Keratinocyte (primary cell): ENCODE results near the gene ZNF593OS. TPM values are rescaled to one million over a fixed set of nuclear protein-coding genes. Genes with fewer than 3 reads are reported as not detected.
A peak's percentile ranks its signal among the peaks of the same experiment; 100 is the strongest.

Source experiments
- DNase-seq: peaks from one replicate; pipeline ENCODE4 v3.0.0-alpha.2; 2011; ENCODE audit warnings: low read depth, missing footprints, low spot score
- FAIRE-seq: peaks from 2 replicates; lab custom pipeline; 2011; peaks lifted over from hg19 to GRCh38; lab: Jason Lieb, UNC
- H2AFZ ChIP-seq: 2 replicates; pipeline ENCODE4 v1.6.0; 2012; ENCODE audit warnings: low read length, control low read depth, inconsistent platforms; ENCODE audit not compliant: control insufficient read depth
- H3K27ac ChIP-seq: 2 replicates; pipeline ENCODE4 v1.5.1; 2011; ENCODE audit warnings: low read length; ENCODE audit not compliant: control insufficient read depth, insufficient read depth
- H3K27me3 ChIP-seq: 3 replicates; pipeline ENCODE4 v1.6.0; 2011; ENCODE audit warnings: low read length; ENCODE audit not compliant: control insufficient read depth, insufficient read depth; ENCODE audit errors: extremely low read depth
- H3K36me3 ChIP-seq, 2 experiments: 2 replicates in 1 of 2; 3 replicates in 1 of 2; pipeline ENCODE4 v1.5.1; 2011; ENCODE audit warnings: low read length in 2 of 2, mild to moderate bottlenecking in 1 of 2; ENCODE audit not compliant: control insufficient read depth in 2 of 2, insufficient read depth in 2 of 2; ENCODE audit errors: extremely low read depth in 1 of 2
- H3K4me1 ChIP-seq: 3 replicates; pipeline ENCODE4 v1.5.1; 2011; ENCODE audit warnings: low read length; ENCODE audit not compliant: control insufficient read depth, insufficient read depth; ENCODE audit errors: extremely low read depth
- H3K4me2 ChIP-seq: 3 replicates; pipeline ENCODE4 v1.6.0; 2011; ENCODE audit warnings: low read depth, low read length; ENCODE audit not compliant: control insufficient read depth, insufficient read depth; ENCODE audit errors: extremely low read depth
- H3K4me3 ChIP-seq, 3 experiments: fragments of 200-600 bp in 1 of 3; sonication (generic) in 1 of 3; 2 replicates in 2 of 3; 3 replicates in 1 of 3; pipeline ENCODE4 v1.5.1; 2011 to 2016; ENCODE audit warnings: low read length in 3 of 3, mild to moderate bottlenecking in 3 of 3, control low read depth in 2 of 3, inconsistent platforms in 1 of 3, low read depth in 1 of 3, mixed read lengths in 1 of 3, mixed run types in 1 of 3, moderate library complexity in 1 of 3; ENCODE audit not compliant: control insufficient read depth in 2 of 3, insufficient read depth in 2 of 3; ENCODE audit errors: extremely low read depth in 1 of 3
- H3K79me2 ChIP-seq: 2 replicates; pipeline ENCODE4 v1.6.0; 2012; ENCODE audit warnings: low read length; ENCODE audit not compliant: control insufficient read depth, insufficient read depth
- H3K9ac ChIP-seq: 3 replicates; pipeline ENCODE4 v1.6.0; 2011; ENCODE audit warnings: low read length; ENCODE audit not compliant: control insufficient read depth, insufficient read depth; ENCODE audit errors: extremely low read depth
- H3K9me1 ChIP-seq: 3 replicates; pipeline ENCODE4 v1.6.0; 2011; ENCODE audit warnings: low read length; ENCODE audit not compliant: control insufficient read depth, insufficient read depth; ENCODE audit errors: extremely low read depth
- H3K9me3 ChIP-seq: 2 replicates; pipeline ENCODE4 v1.5.1; 2012; ENCODE audit warnings: low read depth, low read length; ENCODE audit not compliant: control insufficient read depth
- H4K20me1 ChIP-seq: 3 replicates; pipeline ENCODE4 v1.6.0; 2011; ENCODE audit warnings: low read length; ENCODE audit not compliant: control insufficient read depth, insufficient read depth; ENCODE audit errors: extremely low read depth
- CTCF ChIP-seq, 3 experiments: IDR thresholded peaks in 1 of 3; conservative IDR thresholded peaks in 1 of 3; optimal IDR thresholded peaks in 1 of 3; 2 replicates in 2 of 3; 3 replicates in 1 of 3; pipeline versions ENCODE3 to v1.5.1; 2011; ENCODE audit warnings: low read length in 3 of 3, mild to moderate bottlenecking in 3 of 3, moderate library complexity in 2 of 3, control low read depth in 1 of 3, inconsistent platforms in 1 of 3; ENCODE audit not compliant: insufficient read depth in 2 of 3; ENCODE audit errors: extremely low read depth in 1 of 3
- EZH2 ChIP-seq: IDR thresholded peaks from one replicate; pipeline ENCODE4 v1.6.1; 2012; ENCODE audit warnings: inconsistent platforms, mild to moderate bottlenecking, low read length, moderate library complexity
- dilution Hi-C: fragments of 300-500 bp; cut with MboI; formaldehyde crosslinking; loops from one replicate; pipeline ENCODE4 v1.7.0; 2020; ENCODE audit warnings: low sequenced_read_pairs; ENCODE audit not compliant: extremely low pct_ligation_motif_present
- polyA plus RNA-seq, 5 experiments: library from polyadenylated mRNA; depleted of rRNA in 3 of 5; stranded (reverse) in 3 of 5; stranded (forward) in 1 of 5; unstranded in 1 of 5; fragments of >200 nt; gene quantifications; 1 replicate in 1 of 5; 2 replicates in 3 of 5; 3 replicates in 1 of 5; pipeline versions ENCODE4 v1.2.1 to v1.2.3, GENCODE V29; 2011 to 2012; ENCODE audit warnings: missing spikeins in 2 of 5, low read depth in 1 of 5, low replicate concordance in 1 of 5

Gene ZNF593OS
- polyA plus RNA-seq, 1 donor (not counting 4 experiments of a cell fraction or from before 2014, with no cell fraction given) = not detected

GRCh38 chr1:26121854-26122773, 49.5 kb downstream of the ZNF593OS start:
- Histone ChIP-seq H3K27me3 (no peaks in the 10 kb centered on the region), H3K36me3 (no peaks in the 10 kb centered on the region), H3K4me3 (no peak overlapping the region), H3K27ac (peak overlapping the region; percentile 71), H3K9me1 (no peaks in the 10 kb centered on the region), H3K9ac (no peak overlapping the region), H4K20me1 (no peaks in the 10 kb centered on the region), H3K79me2 (no peaks in the 10 kb centered on the region), H3K4me2 (no peak overlapping the region), H3K9me3 (no peaks in the 10 kb centered on the region), H3K4me1 (peaks cover 25% of the 10 kb centered on the region), H2AFZ (no peak overlapping the region)
- TF ChIP-seq CTCF (optimal IDR thresholded peaks at IDR 0.05 in 1 of 3, IDR thresholded peaks at IDR 0.05 in 1 of 3, conservative IDR thresholded peaks at IDR 0.05 in 1 of 3; ENCODE audit: extremely low read depth in 1 of 3, insufficient read depth in 2 of 3, low read length in 3 of 3) = no peak
- no peak for TF ChIP-seq EZH2
- dilution Hi-C loops = no loop called here
- DNase-seq = no peak
- FAIRE-seq = peak; percentile 26

GRCh38 chr1:26119892-26120608, 51.6 kb downstream of the ZNF593OS start:
- no peaks in the 10 kb centered on the region for H3K79me2 ChIP-seq
- no peak for TF ChIP-seq EZH2
- TF ChIP-seq CTCF (optimal IDR thresholded peaks at IDR 0.05 in 1 of 3, IDR thresholded peaks at IDR 0.05 in 1 of 3, conservative IDR thresholded peaks at IDR 0.05 in 1 of 3; ENCODE audit: extremely low read depth in 1 of 3, insufficient read depth in 2 of 3, low read length in 3 of 3) = no peak
- no peak overlapping the region for H3K9ac ChIP-seq
- dilution Hi-C loops = no loop called here
- no peaks in the 10 kb centered on the region for H3K9me1 ChIP-seq
- H2AFZ ChIP-seq = no peak overlapping the region
- peaks cover 13% of the 10 kb centered on the region for H3K4me1 ChIP-seq
- H3K27me3 ChIP-seq = no peaks in the 10 kb centered on the region
- FAIRE-seq (no peak), DNase-seq (no peak)
- H3K4me2 ChIP-seq = no peak overlapping the region
- H4K20me1 ChIP-seq = no peaks in the 10 kb centered on the region
- no peaks in the 10 kb centered on the region for H3K9me3 ChIP-seq
- no peak overlapping the region for H3K27ac ChIP-seq
- no peak overlapping the region for H3K4me3 ChIP-seq
- no peaks in the 10 kb centered on the region for H3K36me3 ChIP-seq

Other genes starting within 250 kb of the ZNF593OS start
- 15.5 to 17.8 TPM (median 15.9 TPM) in 3 replicates for gene PAFAH2, start 173.8 kb downstream of the ZNF593OS start, polyA plus RNA-seq
- 0.11 to 0.13 TPM in 2 of 3 replicates, not detected in the other for gene EXTL1, start 150.1 kb downstream of the ZNF593OS start, polyA plus RNA-seq
- not detected in 3 replicates for gene SLC30A2, start 125.7 kb downstream of the ZNF593OS start, polyA plus RNA-seq
- gene TRIM63, start 104.2 kb downstream of the ZNF593OS start, polyA plus RNA-seq = not detected in 3 replicates
- gene PDIK1L, start 60.0 kb downstream of the ZNF593OS start, polyA plus RNA-seq = 1.1 to 2.8 TPM (median 1.6 TPM) in 3 replicates
- gene FAM110D, start 12.8 kb downstream of the ZNF593OS start, polyA plus RNA-seq = not detected in 3 replicates
- not detected in 3 replicates for gene C1orf232, start 2.9 kb downstream of the ZNF593OS start, polyA plus RNA-seq
- gene ZNF593, start 1.9 kb downstream of the ZNF593OS start, polyA plus RNA-seq = 26.0 to 45.2 TPM (median 28.1 TPM) in 3 replicates
- 10.6 to 20.2 TPM (median 12.8 TPM) in 3 replicates for gene CNKSR1, start 5.7 kb upstream of the ZNF593OS start, polyA plus RNA-seq
- gene CATSPER4, start 18.8 kb upstream of the ZNF593OS start, polyA plus RNA-seq = 0.04 to 0.06 TPM in 2 of 3 replicates, not detected in the other
- 14.8 to 17.0 TPM (median 15.4 TPM) in 3 replicates for gene CEP85, start 62.4 kb upstream of the ZNF593OS start, polyA plus RNA-seq
- 175 to 234 TPM (median 196 TPM) in 3 replicates for gene SH3BGRL3, start 108.3 kb upstream of the ZNF593OS start, polyA plus RNA-seq
- gene UBXN11, start 134.8 kb upstream of the ZNF593OS start, polyA plus RNA-seq = 5.2 to 6.8 TPM (median 6.6 TPM) in 3 replicates
- 0.22 to 0.27 TPM in 2 of 3 replicates, not detected in the other for gene CD52, start 146.1 kb upstream of the ZNF593OS start, polyA plus RNA-seq
- 6.0 to 15.5 TPM (median 7.9 TPM) in 3 replicates for gene CRYBG2, start 182.3 kb upstream of the ZNF593OS start, polyA plus RNA-seq
- not detected in 3 replicates for gene ZNF683, start 200.9 kb upstream of the ZNF593OS start, polyA plus RNA-seq
- gene LIN28A, start 239.0 kb upstream of the ZNF593OS start, polyA plus RNA-seq = 0.03 TPM in 1 of 3 replicates, not detected in the others